Fibroblast of lung (primary cell): ENCODE results near the gene FIS1. TPM values are rescaled to one million over a fixed set of nuclear protein-coding genes. Genes with fewer than 3 reads are reported as not detected.
"Not testable (repeated sequence)": the region's sequence is repeated elsewhere in the genome, so short reads cannot be mapped to it uniquely, and the experiment has no call there.

ENCODE experiments used
- DNase-seq, 2 donors: peaks; one replicate each; pipeline versions ENCODE4 v3.0.0 to v3.0.0-alpha.2; 2010; ENCODE audit warnings: low read depth in 2 of 2
- H2AFZ ChIP-seq: 2 replicates; pipeline ENCODE4 v1.5.1; 2012; ENCODE audit warnings: low read length, control low read depth, inconsistent platforms
- H3K27ac ChIP-seq: 2 replicates; pipeline ENCODE4 v1.5.1; 2011; ENCODE audit warnings: low read length, control low read depth; ENCODE audit not compliant: insufficient read depth
- H3K27me3 ChIP-seq: 2 replicates; pipeline ENCODE4 v1.5.1; 2011; ENCODE audit warnings: mild to moderate bottlenecking, low read length; ENCODE audit not compliant: control insufficient read depth, insufficient read depth
- H3K36me3 ChIP-seq: 2 replicates; pipeline ENCODE4 v1.5.1; 2011; ENCODE audit warnings: low read length; ENCODE audit not compliant: control insufficient read depth, insufficient read depth
- H3K4me1 ChIP-seq: 2 replicates; pipeline ENCODE4 v1.5.1; 2011; ENCODE audit warnings: low read length; ENCODE audit not compliant: control insufficient read depth, insufficient read depth; ENCODE audit errors: extremely low read depth
- H3K4me2 ChIP-seq: 2 replicates; pipeline ENCODE4 v1.5.1; 2011; ENCODE audit warnings: low read length, control low read depth; ENCODE audit not compliant: insufficient read depth; ENCODE audit errors: extremely low read depth
- H3K4me3 ChIP-seq, 4 experiments: fragments of 200-600 bp in 1 of 4; sonication (generic) in 1 of 4; replicated peaks in 1 of 4; 2 replicates each; pipeline ENCODE4 v1.5.1; 2011 to 2016; ENCODE audit warnings: low read length in 4 of 4, low read depth in 3 of 4, mild to moderate bottlenecking in 3 of 4, control low read depth in 2 of 4, inconsistent platforms in 1 of 4, mixed read lengths in 1 of 4; ENCODE audit not compliant: insufficient read depth in 1 of 4; ENCODE audit errors: control extremely low read depth in 1 of 4
- H3K79me2 ChIP-seq: 2 replicates; pipeline ENCODE4 v1.5.1; 2012; ENCODE audit warnings: mild to moderate bottlenecking, low read length, inconsistent platforms; ENCODE audit not compliant: control insufficient read depth, insufficient read depth
- H3K9ac ChIP-seq: 2 replicates; pipeline ENCODE4 v1.5.1; 2011; ENCODE audit warnings: mild to moderate bottlenecking, low read length, control low read depth; ENCODE audit not compliant: insufficient read depth
- H3K9me3 ChIP-seq: 2 replicates; pipeline ENCODE4 v1.5.1; 2012; ENCODE audit warnings: low read depth, low read length; ENCODE audit not compliant: control insufficient read depth, insufficient read depth
- H4K20me1 ChIP-seq: 2 replicates; pipeline ENCODE4 v1.5.1; 2011; ENCODE audit warnings: low read length; ENCODE audit not compliant: control insufficient read depth, insufficient read depth; ENCODE audit errors: extremely low read depth
- CTCF ChIP-seq, 2 donors: IDR thresholded peaks in 1 of 2; conservative IDR thresholded peaks in 1 of 2; 1 replicate in 1 of 2; 2 replicates in 1 of 2; pipeline ENCODE4 v1.5.1; 2011 to 2012; ENCODE audit warnings: low read length in 2 of 2, control low read depth in 1 of 2, inconsistent platforms in 1 of 2, low read depth in 1 of 2, mild to moderate bottlenecking in 1 of 2
- EZH2 ChIP-seq: IDR thresholded peaks from 2 replicates; pipeline ENCODE4 v1.5.1; 2012; ENCODE audit warnings: low read length, control low read depth, mild to moderate bottlenecking; ENCODE audit errors: missing control alignments
- polyA plus RNA-seq, 2 donors: library from polyadenylated mRNA; depleted of rRNA in 1 of 2; stranded (reverse) in 1 of 2; unstranded in 1 of 2; fragments of >200 nt; gene quantifications; 2 replicates each; pipeline ENCODE4 v1.2.1, GENCODE V29; 2011 to 2012; ENCODE audit warnings: missing spikeins in 1 of 2
- total RNA-seq: library from RNA; depleted of rRNA; stranded (reverse); fragments of >200 nt; gene quantifications from 2 replicates; pipeline ENCODE4 v1.2.1, GENCODE V29; 2014

The FIS1 gene
- total and polyA plus RNA-seq, 2 donors (not counting 1 experiment from before 2014, with no cell fraction given), result 169 to 297 TPM

- Histone ChIP-seq H3K4me3 (no peak overlapping the region), H3K4me2 (no peak overlapping the region), H3K27me3 (peaks cover 8% of the 10 kb centered on the region), H3K79me2 (no peaks in the 10 kb centered on the region), H3K4me1 (no peaks in the 10 kb centered on the region), H4K20me1 (no peaks in the 10 kb centered on the region), H3K36me3 (peaks cover 17% of the 10 kb centered on the region), H3K9me3 (no peaks in the 10 kb centered on the region), H2AFZ (no peak overlapping the region), H3K27ac (no peak overlapping the region), H3K9ac (no peak overlapping the region)
- no peak for DNase-seq
- TF ChIP-seq EZH2 (no peak), CTCF (conservative IDR thresholded peaks at IDR 0.05 in 1 of 2, IDR thresholded peaks at IDR 0.05 in 1 of 2; ENCODE audit: low read depth in 1 of 2, low read length in 2 of 2) (no peak)
These were observed 37.4 kb downstream of the FIS1 start for GRCh38 chr7:101207459-101207858.

GRCh38 chr7:101206665-101207042 is 38.2 kb downstream of the FIS1 start:
- H3K4me2 ChIP-seq, result no peak overlapping the region
- no peak overlapping the region for H3K4me3 ChIP-seq
- no peak overlapping the region for H3K27ac ChIP-seq
- peaks cover 16% of the 10 kb centered on the region for H3K27me3 ChIP-seq
- no peaks in the 10 kb centered on the region for H3K9me3 ChIP-seq
- peaks cover 2% of the 10 kb centered on the region for H3K4me1 ChIP-seq
- no peaks in the 10 kb centered on the region for H3K79me2 ChIP-seq
- no peak overlapping the region for H3K9ac ChIP-seq
- no peak overlapping the region for H2AFZ ChIP-seq
- H4K20me1 ChIP-seq, result no peaks in the 10 kb centered on the region
- TF ChIP-seq CTCF (conservative IDR thresholded peaks at IDR 0.05 in 1 of 2, IDR thresholded peaks at IDR 0.05 in 1 of 2; ENCODE audit: low read depth in 1 of 2, low read length in 2 of 2), result no peak
- no peak for TF ChIP-seq EZH2
- H3K36me3 ChIP-seq, result peaks cover 14% of the 10 kb centered on the region
- no peak for DNase-seq

- Histone ChIP-seq H3K79me2 (no peaks in the 10 kb centered on the region), H4K20me1 (no peaks in the 10 kb centered on the region), H2AFZ (no peak overlapping the region), H3K27me3 (peaks cover 19% of the 10 kb centered on the region), H3K27ac (no peak overlapping the region), H3K4me1 (peaks cover 2% of the 10 kb centered on the region), H3K4me3 (no peak overlapping the region), H3K4me2 (no peak overlapping the region), H3K36me3 (peaks cover 12% of the 10 kb centered on the region), H3K9me3 (no peaks in the 10 kb centered on the region), H3K9ac (no peak overlapping the region)
- no peak for TF ChIP-seq CTCF (conservative IDR thresholded peaks at IDR 0.05 in 1 of 2, IDR thresholded peaks at IDR 0.05 in 1 of 2; ENCODE audit: low read depth in 1 of 2, low read length in 2 of 2)
- TF ChIP-seq EZH2, result no peak
- DNase-seq, result no peak
These were observed 38.8 kb downstream of the FIS1 start for GRCh38 chr7:101205901-101206664.

- not testable (repeated sequence) for H4K20me1 ChIP-seq, H3K27ac ChIP-seq, H3K79me2 ChIP-seq, H3K36me3 ChIP-seq, H2AFZ ChIP-seq, H3K4me2 ChIP-seq, H3K4me1 ChIP-seq, DNase-seq, H3K9me3 ChIP-seq, H3K4me3 ChIP-seq, H3K9ac ChIP-seq
- H3K27me3 ChIP-seq, result peaks cover 28% of the 10 kb centered on the region
These were observed 40.8 kb downstream of the FIS1 start for GRCh38 chr7:101203740-101204738.
